Measurements from ENCODE around the gene ETFRF1.
A peak's percentile ranks its signal among the peaks of the same experiment; 100 is the strongest.

ETFRF1 gene, protein sequence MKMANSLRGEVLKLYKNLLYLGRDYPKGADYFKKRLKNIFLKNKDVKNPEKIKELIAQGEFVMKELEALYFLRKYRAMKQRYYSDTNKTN

DNA sequence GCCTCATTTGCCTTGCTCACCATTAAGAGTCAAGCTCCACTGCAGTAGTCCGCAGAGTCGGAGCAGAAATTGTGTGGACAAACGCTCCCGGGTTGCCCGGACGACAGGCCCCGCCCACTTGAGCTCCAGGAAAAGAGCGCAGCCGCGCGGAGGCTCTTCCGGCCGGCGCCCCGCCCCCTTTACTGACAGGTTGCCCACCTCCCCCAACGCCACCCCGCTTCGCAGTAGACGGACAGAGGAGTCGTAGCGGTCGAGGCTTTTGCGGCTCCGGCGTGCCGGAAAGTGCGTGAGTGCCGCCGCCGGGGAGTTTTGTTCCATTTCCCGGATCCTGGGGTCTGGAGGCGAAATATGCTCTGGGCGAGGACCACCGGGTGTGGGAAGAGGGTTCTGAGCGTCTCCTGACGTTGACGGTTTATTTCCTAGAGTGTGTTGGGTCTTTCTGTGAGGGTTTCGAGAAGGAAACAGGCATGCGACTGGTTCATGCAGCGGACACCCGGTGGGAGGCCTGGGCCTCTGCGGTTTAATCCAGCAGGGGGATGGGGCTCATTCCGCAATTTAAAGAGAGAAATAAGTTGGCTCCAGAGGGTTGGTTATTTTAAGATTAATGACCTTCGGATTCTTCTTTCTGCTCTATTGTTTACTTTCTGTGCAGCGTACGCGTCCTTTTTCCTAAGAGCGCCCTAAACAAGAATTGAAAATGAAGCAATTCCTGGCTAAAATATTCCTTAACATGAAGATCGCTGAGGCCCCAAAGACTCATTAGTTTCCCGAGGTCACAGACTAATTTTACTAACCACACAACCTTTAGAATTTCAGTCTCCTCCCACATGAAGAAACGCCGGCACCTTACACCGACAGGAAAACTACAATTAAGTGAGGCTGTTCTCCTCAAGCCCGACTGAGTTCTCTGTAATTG lies at the start of gene ETFRF1, which contains the start of gene DNAI7:
Gene ETFRF1, plus strand, starts transcription at position 182 of the 916 bp plus-strand sequence. CDS start 8,720 bp downstream, outside the sequence.
Gene DNAI7, minus strand, starts transcription at position 105 of the 916 bp plus-strand sequence. Its CDS starts 82 bp downstream, at position 23.
- peak; percentile 85 for DNase-seq

DNA sequence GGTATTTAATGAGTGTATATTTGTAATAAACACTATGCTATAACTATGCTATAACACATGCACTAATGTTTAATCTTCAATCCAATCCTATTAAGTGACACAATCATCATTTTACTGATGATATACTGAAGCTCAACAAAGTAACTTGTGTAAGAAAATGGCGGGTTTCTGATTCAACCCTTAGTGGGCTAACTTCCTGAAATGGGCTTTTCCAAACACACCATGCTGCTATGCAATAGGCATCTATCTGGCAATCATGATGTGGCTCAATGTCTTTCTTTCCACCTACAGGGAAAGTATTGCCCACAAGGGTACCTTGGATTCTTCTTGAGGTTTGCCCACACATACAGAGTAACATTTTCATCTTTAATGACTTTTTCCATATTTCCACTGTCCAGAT lies 48.4 kb upstream of the ETFRF1 start:
- no peak for DNase-seq

DNA sequence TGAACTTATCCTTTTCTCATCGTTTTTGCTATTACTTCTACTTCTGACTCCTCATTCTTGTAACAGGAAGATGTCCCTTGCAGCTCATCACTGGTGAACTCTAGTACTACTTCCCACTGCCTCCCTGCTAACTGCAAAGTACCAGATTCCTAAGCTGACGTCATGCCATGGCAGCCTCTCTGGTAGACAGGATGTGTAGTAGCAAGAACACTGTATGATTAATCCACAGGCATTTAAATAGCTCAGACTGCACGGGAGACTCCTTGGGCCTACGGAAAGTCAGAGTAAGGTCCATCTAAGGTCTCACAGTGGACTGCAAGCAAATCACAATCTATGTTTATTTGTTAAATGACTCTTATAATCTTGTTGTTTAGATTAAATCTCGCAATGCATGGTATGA lies 43.6 kb upstream of the ETFRF1 start:
- no peak for DNase-seq

DNA sequence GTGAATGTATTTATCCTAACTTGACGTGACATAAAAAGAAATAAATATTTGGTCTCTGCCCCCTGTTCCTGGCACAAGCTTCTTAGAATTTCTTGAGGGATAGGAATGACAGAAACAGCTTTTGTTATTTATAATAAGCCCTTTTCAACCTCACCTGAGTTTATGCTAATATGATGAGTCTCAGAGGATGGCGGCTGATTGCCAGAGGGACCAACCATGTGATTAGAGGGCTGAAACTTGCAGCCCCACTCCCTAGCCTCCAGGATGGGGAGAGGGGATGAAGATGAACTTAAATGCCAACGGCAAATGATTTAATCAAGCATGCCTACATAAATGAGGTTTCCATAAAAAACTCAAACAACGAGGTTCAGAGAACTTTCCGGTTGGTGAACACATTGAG lies 43.0 kb upstream of the ETFRF1 start:
- DNase-seq = no peak

DNA sequence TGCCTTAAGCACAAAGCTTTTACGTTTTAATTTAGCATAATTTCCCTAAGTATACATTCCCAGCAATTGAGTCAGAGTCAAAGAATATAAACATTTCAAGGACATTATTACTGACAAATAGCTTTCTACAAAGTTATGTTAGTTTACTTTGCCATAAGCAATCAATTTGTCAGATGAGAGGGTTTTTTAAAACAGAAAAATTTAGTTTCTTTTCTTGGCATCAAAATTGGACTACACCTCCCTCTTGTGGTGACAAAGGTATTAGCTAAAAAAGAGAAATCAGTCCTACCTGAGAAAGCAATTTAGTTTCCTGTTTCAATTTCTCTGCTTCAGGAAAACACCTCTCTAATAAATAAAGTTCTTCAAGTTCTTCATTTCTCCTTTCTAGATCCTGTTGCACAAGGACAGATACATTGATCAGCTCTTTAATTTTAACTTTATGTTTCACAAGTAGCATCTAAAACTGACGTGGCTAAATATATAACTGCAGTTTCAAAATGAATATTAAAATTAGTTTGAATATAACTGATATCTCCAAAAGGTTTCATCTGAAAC lies 39.9 kb upstream of the ETFRF1 start:
- DNase-seq = no peak

DNA sequence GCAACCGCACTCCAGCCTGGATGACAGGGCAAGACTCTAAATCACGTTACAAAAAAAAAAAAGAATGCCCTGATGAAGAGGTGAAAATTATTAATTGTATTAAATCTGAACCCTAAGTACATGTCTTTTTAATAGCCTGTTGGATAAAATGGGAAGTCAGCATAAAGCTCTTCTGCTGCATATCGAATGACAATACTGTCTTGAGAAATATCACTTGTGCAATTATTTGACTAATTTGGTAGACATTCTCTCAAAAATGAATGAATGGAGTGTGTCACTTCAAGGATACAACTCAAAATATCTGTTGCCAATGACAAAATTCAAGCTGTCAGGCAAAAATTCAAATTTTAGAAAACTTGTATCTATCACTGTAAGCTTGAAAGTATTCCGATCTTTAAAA lies 39.0 kb upstream of the ETFRF1 start:
- no peak for DNase-seq

DNA sequence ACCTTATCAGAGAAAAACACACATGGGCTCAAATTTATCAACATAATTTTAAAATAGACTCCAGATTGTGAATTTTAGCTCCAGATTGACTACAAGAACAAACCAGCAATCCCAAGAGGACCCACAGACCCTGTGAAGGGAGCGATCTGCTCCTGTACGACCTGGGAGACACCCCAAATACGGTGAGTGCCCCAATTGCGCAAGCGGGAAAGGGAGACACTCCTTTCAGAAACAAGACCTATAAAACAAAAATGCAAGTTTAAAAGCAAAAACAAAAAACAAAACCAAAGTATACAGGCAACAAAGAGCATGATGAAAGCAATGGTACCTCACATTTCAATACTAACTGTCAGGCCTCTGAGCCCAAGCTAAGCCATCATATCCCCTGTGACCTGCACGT lies 32.2 kb upstream of the ETFRF1 start:
- DNase-seq = no peak

DNA sequence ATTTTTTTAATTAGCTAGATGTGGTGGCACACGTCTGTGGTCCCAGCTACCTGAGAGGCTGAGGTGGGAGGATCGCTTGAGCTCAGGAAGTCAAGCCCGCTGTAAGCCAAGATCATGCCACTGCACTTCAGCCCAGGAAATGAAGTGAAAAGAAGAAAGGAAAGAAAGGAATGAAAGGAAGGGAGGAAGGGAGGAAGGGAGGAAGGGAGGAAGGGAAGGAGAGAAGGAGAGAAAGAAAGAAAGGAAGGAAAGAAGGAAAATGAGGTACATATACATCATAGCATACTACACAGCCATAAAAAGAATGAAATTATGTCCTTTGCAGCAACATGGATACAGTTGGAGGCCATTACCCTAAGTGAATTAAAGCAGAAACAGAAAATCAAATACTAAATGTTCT lies 12.3 kb upstream of the ETFRF1 start:
- DNase-seq = no peak

DNA sequence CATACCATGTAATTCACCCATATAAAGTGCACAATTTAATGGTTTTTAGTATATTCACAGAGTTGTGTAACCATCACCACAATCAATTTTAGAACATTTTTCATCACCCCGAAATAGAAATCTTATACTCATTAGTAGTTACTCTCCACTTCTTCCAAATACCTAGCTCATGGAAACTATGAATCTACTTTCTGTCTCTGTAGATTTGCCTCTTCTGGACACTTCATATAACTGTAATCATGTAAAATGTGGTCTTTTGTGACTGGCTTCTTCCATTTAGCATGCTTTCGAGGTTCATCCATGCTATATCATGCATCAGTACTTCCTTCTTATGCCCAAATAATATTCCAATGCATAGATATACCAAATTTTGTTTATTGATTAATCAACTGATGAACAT lies 10.9 kb upstream of the ETFRF1 start:
- DNase-seq = no peak

DNA sequence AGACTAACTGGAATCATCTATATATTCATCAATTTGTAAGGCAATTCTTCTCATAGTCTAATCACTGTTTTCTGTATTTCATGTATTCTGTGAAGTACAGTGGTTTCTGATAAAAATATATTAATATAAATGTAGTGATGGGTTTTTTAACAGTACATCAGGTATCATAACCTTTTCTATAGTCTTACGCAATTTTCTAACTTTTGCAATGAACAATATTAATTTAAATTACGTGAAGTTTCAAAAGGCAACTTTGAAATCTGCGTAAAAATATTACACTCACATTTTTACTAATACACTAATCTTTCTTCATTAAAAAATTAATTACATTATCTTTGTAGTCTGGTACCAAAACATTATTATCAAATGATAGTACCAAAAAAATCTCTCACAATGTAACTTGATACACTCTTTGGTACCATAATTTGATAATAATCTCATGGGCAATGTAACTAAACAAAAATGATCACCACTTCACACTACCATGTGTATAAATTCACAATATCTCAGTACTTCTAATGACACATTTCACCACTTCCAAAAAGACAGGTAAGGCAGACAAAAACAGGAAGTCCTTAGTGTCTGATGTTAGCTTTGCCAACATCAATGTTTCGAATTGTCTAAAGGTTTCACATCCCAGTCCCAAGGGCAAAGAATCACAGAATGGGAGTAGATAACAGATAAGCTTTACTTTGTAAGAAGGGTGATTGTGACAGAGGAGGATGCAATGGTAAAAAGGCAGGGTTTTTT lies 8.8 kb upstream of the ETFRF1 start:
- no peak for DNase-seq

DNA sequence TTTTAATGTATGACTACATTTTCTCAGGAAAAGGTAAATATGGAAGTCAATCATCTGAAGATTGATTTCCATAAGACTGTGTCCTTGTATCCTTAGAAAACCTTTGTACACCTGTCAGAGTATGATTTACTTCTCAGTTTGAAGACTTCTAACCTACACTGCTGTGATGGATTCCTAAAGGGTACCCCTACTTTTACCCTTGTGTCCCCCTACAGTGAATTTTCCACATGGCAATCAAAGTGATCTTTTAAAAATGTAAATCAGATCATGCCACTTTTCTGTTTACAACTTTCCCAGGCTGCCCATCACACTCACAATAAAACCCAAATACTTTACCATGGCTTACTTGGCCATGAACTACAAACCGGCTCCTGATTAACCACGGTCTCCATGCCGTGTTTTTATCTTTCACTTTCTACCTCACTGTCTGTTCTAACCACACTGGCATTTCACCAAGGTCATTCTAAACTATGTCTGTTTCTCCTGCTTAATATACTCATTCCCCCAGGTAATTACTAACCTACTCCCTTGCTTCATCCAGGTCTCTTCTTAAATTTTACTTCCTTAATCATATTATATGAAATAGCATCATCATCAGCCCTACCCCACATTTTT lies 8.1 kb upstream of the ETFRF1 start:
- no peak for DNase-seq

DNA sequence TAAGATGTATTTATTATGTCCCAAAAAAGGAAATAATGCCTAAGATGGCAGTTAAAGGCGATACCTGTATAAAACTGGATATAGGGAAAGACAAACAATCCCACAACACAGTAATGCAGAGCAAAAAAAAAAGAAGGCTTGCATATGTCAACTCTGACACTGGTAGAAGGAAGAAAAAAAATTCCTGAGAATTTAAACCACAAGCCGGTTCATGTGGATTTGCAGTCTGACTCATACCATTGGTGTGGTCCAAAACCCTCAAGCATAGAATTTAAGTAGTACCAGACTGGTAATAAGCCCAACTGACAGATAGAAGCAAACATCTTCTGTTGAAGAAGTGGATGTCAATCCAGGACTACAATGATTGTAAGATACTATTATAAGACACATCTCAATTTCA lies 7.3 kb upstream of the ETFRF1 start:
- DNase-seq = no peak

DNA sequence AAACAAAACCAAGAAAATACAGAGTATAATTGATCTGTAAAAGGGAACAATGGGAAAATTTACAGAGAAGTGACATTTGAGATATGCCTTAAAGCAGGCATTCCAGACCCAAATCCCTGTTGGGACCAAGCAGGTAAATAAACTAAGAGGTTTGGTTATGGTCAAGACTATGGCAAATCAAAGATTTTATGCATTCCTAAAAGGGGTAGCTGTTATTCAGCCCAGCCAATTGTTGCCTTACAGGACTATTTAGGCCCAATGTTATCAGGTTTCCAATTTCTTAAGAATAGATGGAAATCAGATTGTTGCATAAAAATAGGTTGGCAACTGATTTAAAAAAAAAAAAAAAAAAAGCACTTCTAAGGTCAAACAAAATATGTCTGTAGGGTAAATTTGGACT lies 5.4 kb upstream of the ETFRF1 start:
- no peak for DNase-seq

DNA sequence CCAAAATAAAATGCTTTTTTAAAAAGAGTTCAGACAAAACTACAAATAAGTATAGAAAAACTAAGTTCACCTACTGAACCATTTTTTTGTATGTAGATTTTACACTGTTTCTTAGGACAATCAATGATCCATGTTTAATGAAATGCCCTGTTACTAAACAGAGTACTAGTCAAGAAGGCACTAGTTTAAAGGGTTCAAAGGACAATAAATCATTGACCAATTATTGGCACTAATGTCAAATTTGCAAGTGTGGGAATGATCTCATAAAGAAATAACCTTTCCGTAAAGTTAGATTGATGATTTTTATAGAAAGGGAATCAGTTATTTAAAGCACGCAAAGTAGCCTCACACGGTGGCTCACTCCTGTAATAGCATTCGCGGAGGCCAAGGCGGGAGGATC lies 4.2 kb upstream of the ETFRF1 start:
- DNase-seq = no peak

DNA sequence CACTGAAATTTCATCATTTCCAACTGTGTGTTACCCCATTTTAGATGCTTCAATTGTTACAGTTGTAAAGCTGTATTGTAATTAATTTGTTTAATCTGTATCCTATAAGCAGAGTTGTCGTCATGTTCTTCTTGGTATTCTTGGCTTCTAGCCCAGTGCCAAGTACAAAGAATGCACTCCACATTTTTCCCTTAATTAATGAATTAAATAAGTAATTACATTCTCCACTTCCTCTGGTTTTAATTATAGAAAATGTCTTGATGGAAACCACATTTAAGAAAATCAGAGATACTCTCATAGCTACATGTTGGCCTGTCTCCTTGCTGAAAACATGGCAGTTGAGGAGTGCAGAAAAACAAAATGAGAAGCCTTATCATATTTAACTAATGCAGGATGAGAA lies 823 bp upstream of the ETFRF1 start:
- no peak for DNase-seq

DNA sequence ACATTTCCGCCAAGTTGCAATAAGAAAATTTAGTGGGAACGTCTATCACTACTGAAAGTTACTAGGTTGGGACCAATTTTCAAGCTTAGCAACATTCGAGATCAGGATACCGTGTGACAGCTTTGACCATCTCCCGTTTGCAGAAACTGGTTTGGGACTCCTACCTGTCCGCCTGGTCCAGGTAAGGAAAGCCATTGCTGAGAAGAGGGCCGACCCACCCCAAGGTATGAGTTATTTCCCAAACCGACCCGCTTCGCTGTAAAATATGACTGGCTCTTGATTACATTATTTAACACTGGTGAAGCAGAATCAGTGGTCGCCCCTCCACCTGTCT lies 348 bp upstream of the ETFRF1 start:
- DNase-seq = no peak

DNA sequence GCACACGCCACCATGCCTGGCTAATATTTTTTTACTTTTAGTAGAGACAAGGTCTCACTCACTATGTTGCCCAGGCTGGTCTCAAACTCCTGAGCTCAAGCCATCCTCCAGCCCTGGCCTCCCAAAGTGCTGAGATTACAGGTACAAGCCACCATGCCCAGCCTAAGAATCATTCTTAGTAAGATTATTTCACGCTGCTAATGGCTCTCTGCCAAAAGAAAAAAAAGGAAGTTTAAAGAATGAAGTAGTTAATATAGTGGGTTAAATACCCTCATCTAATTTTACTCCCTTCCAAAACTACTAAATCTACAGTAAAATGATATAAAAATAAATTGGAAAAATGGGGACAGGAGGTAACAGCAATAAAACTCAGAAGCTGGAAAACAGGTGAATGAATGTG lies 2.6 kb downstream of the ETFRF1 start:
- DNase-seq = no peak

DNA sequence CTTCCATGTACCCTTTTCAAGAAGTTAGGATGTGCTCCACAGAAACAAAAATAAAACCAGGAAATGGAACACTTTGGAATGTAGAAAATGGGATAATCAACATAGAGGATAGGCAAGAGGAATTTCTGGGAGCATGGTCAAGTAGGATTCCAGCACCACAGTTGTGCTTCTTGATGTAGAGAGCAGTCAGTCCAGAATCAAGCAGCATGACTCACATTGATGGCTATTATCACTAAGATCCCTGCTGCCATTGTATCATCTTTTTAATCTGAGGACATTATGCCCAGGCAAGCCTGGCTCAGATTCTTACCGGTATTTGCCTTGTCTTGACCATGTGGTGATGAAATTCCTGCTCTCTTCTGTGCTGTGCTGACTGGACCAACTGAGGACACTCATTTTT lies 5.7 kb downstream of the ETFRF1 start:
- no peak for DNase-seq

DNA sequence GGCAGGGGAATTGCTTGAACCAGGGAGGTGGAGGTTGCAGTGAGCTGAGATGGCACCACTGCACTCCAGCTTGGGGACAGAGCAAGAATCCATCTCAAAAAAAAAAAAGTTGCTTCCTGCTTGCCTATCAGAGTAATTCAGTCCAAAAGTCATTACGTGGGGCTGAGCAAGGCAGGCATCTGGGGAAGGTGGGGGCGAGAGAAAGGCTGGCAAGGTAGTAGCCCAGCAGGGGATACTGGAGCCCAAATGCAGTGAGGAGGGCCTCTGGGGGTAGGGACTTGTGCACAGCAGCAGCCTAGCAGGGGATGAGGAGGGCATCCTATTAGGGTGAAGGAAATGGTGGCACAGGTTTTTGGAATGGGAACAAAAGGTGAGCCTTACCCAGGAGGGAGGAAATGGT lies 7.1 kb downstream of the ETFRF1 start:
- no peak for DNase-seq

DNA sequence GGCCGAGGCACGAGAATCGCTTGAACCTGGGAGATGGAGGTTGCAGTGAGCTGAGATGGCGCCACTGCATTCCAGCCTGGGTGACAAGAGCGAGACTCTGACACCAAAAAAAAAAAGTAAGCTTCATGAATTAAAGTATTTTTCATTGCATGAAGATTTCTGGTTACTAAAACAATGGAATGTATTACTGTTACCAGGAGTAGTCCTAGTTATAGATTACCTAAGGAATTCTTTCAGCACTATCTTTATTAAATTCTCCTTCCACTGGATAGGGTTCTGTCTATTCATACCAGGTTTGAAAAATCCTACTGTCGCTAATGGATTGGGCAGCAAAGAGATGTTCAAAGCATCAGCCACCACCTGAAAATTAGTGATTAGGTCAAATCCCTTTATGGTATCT lies 12.4 kb downstream of the ETFRF1 start:
- DNase-seq = no peak

DNA sequence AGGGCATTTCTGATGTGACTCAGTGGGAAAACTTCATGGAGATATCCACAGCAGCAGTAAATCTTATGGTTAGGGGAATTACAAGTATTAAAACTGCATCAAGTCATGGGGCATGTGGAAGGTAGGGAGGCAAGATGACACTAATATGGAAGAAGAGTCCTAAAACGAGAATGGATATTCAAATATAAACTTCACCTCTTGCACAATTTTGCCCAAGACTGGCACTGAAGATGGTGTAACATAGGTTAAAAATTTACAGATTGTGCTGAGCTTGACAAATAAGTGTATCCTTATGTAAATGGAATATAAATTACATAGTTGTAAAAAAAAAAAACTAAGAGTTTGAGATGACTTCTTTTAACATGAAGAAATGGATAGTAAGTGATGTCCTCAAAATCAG lies 12.8 kb downstream of the ETFRF1 start:
- no peak for DNase-seq

DNA sequence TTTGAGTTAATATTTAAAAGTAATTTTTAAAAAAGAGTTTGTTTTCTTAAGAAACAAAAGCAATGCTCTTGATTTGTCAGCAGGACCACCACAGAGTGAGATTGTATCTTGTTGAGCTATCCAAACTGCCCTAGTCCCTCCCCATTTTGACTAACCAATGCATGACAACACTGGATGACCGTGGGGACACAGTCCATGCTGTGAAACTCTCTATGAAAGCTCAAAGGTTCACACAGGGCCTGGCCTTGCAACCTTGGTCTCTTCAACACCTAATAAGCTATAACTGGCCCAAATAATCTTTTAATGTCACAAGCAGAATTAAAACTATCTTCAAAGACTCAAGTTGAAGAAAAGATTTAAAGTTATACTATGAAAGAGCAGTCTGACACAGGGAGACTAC lies 13.5 kb downstream of the ETFRF1 start:
- no peak for DNase-seq

DNA sequence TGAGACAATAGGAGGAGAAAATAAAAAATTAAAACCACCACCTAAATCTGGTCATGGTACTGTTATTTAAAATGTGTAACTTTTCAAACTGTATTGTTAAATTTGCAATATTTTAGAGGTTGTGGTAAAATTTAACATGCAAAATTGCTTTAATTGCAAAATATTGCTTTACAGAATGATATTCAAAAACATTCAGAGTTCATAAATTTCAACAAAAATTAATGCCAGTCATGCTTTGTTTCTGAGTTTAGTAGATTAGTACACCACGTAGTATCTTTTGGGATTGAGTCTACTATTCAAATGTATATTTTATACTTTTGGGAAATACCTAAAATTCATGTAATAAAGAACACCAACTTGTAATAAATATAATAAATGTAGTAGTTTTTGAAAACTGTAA lies 18.3 kb downstream of the ETFRF1 start:
- DNase-seq = no peak
